SIG-M5 (cell line): Measurements from ENCODE around the gene TBC1D3B.
"Not testable (repeated sequence)": the region's sequence is repeated elsewhere in the genome, so short reads cannot be mapped to it uniquely, and the experiment has no call there.

Source experiments
- DNase-seq: peaks from one replicate; lab custom pipeline; 2025; lab: John Stamatoyannopoulos, UW

Gene TBC1D3B

DNA sequence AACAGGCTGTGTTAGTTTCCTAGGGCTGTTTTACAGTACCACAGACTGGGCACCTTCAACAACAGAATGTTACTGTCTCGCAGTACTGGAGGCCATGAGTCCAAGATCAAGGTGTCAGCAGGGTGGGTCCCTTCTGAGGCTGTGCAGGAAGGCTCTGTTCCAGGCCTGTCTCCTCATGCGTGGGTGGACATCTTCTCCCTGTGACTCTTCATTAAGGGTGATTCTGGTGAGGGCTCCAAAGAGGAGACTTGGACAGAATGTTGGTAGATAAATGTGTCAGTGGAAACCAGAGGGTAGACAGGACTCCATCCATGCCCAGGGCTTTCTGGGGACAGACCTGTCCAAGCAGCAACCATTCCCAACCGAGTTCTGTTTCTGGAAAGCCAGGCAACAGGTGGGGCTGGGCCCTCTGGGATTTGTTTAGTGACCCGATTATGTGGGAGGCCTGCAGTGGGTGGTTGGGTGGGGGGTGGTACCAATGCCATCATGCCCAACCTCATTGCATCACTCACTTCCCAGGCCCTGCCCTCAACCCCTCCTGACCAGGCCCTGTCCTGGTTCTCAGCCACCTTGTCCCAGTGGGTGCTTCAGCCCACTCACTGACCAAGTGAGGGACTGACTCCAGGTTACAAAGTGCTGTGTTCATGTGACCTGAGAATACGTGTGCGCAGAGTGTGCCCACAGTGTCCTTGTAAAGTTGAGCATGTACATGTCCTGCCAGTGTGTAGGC is 5.2 kb upstream of the TBC1D3B start:
- not testable (repeated sequence) for DNase-seq

DNA sequence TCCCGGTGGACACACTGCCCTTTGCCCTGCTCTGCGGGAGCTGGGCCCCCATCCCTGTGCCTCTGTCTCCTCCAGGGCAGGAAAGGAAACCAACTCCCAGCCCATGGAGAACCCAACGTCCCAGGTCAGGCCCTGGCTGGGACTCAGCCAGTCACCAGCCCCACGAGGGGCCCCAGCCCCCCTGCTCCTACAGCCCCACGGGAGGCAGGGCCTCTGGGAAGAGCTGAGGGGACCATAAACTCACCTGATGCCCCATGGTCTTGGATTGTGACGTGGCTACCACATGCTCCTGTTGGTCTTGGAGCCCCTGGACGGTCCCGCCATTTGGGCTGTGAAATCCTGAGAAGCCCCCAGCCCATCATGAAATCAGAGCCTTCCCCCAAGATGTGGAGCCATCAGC is 7.6 kb downstream of the TBC1D3B start:
- DNase-seq = not testable (repeated sequence)

DNA sequence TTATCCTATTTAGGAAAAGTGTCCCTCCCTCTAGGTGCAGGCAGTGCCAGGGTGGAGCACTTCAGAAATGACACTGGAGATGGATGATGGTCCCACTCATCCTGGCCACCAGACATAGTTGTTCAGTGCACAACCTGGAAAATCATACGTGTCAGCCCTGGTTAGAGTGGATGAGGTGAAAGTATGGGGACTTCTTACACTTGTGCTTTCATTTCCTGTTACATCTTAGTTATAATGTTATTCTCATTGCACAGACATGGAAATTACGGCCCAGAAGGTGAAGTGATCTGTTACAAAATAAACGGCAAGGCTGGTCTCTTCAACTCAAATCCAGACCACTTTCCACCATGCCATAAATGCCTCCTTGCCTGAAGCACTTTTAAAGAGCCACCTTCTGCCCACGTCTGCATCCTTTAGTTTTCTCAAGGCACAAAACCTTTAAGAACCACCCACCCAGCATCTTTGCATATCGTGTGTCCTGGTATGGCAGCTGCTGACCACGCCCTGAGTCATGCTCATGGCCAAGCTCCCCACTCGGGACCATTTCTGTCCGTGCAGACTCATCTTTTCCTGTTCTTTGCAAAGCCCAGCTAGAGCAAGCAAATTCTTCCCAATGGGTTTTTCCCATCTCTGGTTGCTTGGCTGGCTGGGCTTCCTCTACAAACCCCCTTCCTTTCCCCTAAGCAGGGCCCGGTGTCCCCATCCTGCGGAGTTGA is 22.4 kb downstream of the TBC1D3B start:
- no peak for DNase-seq

DNA sequence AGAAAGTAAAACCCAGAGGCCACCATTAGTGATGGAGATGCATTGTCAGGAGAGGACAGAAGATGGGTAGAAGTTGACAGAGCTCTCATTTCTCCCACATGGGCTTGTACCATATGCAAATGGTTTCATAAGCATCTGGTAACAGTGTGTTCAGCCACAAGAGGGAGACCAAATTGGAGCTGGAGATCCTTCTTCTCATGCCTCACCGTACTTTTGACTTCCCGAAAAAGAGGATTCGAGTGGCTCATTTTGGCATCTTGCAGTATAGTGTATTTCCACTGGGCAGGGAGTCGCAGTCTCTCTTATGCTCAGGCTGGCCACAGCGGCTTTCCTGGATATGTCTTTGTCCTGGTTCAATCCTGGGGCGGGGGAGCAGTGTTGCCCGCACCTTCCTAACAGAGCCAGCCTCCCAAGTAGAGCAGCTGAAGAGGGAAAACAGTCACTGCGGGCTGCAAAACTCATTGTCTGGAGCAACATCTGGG is 23.8 kb downstream of the TBC1D3B start:
- DNase-seq = no peak

DNA sequence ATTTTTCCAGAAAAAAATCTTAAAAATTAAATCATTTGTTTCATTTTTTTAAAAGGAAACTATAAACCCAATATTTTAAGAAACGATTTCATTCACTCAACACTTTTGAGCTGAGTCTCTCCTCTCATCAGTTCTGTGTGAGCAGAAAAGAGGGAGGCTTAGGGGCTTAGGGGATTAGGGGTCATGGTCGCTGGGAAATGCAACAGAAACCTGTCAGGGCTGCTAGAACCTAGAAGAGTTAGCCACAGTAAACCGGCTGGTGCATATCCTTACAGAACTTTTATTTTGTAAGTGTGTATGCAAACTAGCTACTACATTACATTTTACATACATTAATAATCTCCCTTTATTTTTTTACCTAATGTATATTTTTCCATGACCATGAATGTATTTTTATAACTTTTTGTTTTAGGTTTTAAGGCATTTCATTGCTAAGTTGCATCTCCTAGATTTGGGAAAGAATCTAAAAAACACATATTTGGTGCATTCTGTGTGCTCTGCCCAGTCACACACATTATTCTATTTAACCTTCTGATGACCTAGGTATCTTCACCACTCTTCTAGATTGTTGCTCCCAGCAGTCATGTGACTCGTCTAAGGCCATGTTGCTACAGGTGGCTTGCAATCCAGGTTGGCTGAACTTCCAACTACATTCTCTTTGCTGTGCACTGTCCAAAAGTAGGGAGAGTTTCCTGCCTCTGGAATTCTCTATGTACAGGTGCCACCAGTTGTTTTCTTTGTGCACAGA is 24.4 kb downstream of the TBC1D3B start:
- no peak for DNase-seq

DNA sequence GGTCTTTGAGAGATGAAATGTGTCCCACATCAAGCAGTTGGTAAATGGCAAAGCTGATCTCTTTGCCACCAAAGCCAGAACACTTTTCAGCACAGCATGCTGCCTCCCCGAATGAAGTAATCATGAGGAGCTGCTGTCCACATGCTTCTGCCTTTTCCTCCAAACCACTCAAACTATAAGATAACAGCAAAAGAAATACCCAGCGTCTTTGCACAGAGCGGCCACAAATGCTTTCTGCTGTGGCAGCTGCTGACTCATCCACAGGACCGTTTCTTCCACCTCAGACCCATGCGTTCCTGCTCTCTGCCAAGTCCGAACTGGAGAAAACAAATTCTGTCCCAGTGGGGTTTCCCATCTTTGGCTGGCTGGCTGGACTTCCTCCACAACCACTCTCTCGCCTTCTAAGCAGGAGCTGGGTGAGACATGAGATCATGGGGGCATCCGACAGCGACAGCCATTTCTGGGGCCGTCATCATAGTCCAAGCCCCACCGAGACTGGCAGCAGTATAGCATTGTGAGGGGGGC is 27.1 kb downstream of the TBC1D3B start:
- no peak for DNase-seq

DNA sequence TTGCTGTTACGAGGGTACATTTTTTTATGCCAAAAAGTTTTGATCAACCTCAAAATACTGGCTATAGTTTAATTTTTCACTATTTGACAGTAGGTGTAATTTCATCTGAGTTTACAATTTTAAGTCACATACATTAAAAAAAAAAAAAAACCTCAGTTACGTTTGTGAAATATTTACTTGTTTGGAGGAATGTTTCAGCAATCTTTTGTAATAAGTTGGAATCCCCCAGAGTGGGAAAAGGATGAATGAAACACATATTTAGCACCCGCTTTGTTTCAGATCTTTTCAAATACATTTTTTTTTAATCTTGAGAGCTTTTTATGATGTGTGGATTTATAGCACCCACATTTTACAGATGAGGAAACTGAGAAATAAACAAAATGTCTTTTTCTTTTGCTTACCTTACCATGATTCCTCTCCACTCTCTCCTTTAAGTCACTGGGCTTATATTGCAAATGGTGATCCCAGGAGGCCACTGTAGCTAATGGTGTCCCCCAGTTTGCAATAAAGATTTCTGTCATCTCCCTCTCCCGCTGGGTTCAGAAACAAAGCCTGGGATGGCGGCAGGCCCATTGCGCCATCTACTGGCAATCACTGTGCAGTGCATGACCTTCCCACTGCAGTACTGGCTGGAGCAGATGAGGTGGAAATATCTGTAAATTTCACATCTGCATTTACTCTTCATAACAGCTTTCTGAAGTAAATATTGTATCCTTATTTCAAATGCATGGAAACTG is 27.7 kb downstream of the TBC1D3B start:
- no peak for DNase-seq

DNA sequence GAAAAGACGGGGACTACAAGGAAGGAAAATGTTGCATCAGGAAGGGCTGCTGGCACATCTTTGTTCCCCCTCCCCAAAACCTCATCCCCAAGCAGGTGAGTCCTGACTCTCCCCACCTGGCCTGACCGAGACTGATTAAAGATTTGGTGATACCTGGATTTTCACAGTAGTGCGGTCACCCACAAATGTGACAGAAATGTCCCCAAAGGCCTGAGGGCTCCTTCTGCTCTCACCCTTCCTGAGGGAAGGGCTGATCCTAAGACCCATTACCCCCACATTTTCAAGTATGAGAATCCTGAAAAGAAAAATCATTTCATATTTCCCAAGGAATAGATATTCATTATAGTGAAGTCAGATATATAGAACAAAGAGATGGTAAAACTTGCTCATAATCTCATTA is 28.8 kb downstream of the TBC1D3B start:
- DNase-seq = no peak

DNA sequence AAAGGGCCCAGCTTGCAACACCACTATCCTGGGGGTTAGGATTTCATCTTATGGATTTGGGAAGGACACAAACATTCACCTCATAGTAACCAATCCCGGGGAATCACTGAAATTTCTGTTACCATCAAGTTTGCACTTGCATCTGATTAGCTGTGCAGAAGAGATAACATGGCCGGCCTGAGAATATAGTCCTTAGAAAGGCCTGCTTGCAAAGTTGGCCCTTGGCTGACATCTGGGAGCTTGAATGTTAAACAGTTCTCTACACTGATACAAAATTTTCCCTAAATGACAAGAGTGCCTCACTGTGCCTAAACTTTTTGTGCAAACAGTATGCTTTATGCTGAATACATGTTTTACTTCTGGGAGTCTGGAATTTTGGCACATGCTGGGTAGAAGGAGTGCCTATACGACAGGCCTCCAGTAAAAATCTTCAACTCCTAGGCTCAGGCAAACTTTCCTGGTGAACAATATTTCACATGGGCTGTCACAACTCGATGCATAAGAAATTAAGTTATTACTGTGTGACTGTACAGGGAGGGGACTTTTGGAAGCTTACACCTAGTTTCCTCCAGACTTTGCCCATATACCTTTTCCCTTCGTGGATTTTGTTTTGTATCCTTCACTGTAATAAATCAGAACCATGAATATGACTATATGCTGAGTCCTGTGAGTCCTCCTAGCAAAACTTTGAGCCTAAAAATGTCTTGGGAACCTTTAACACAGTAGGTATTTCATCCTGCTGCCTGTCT is 31.3 kb downstream of the TBC1D3B start:
- DNase-seq = no peak

DNA sequence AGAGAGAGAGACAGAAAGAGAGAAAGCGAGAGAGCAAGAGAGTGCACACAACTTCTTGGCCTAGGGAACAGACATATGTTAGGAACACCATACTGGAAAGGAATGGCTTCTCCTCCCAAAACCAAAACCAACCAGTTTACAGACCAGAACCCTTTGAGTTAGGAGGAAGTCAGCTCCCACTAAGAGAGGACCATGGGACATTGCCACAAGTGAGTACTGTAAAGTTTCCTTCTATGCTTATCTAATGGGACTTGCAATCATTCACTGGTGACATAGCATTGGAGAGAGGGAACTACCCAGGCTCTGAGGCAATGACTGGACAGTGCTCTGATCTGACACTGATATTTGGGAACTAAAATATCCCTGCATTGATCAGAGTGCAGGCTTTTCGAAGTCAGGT is 32.4 kb downstream of the TBC1D3B start:
- no peak for DNase-seq

DNA sequence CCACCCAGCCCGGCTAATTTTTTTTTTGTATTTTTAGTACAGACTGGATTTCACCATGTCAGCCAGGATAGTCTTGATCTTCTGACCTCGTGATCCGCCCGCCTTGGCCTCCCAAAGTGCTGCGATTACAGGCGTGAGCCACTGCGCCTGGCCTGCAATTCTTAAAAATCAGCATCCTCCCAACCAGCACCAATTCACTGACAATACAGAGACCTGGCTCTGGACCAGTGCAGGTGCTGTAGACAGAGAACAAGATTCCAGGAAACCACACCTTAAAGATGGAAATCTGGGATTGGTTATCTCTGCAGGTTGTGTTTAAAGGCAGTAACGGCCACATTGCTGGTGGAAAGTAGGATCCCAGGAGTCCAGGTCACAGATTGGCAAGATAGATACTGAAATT is 33.6 kb downstream of the TBC1D3B start:
- no peak for DNase-seq

DNA sequence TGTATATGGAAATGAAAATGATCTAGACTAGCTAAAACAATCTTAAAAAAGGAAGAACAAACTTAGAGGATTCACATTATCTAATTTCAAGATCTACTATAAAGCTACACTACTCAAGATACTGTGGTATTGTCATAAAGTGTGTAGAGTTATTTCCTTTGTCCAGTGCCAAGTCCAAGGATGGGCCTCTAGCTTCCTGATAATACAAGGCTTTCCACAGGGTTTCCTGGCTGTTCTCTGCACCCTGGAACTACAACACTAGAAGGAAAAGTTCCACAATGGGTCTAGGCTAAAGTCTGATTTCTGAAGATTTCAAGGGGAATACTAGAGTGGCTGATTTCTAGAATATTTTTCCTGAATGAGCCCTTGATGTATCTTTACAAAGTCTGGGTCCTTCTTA is 34.2 kb downstream of the TBC1D3B start:
- no peak for DNase-seq

DNA sequence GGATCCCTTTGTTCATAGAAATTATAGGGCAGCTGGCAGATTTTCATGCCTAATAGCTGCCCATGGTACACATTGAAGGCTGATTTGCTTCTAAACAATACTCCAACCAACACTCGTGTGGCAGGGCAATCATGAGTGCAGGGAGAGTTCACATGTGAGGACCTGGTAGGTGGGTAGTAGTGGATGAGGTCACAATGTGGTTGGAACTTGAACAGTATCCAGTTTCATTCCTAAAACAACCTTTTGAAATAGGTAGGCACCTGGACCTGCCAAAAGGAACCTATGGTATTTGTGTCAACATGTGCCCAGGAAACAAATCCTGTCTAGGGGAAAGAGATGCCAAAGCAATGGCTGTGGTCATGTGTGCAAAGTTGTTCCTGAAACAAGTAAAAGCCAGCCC is 40.0 kb downstream of the TBC1D3B start:
- DNase-seq = no peak

DNA sequence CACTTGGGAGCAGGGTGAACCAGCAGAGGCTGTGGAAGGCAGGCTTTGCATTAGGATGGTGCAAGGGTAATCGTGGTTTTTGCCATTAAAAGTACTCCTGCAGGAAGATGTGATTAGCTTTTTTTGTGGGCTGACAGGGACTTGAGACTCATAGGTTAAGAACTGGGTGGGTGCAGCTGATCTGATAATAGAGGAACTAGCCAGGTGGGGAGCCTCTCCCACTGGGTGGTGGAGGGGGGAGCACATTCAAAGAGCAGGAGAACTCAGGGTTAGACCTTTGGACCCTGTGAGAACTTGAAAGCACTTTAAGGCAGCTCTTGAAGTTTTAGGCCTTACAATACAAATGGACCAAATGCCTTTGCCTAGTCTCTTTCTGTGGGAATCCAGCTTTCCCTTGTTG is 40.4 kb downstream of the TBC1D3B start:
- DNase-seq = no peak

DNA sequence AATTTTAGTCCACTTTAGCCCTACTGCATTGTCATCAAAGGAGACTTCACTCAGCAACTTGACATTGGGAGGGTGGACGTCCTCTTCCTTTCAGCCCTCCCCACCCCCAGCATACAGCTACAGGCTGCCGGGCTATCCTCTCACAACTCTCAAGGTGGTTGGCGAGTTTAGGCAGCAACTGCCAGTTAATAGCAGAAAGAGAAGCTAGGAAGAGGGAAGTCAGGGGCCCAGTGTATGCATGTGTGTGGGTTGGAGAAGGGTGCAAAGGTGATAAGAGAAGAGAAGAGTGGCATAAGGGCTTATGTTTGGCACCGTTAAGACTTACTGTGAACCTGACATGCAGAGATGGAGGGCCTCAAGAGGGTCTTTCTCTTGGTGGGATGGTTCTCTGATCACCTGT is 41.0 kb downstream of the TBC1D3B start:
- no peak for DNase-seq

DNA sequence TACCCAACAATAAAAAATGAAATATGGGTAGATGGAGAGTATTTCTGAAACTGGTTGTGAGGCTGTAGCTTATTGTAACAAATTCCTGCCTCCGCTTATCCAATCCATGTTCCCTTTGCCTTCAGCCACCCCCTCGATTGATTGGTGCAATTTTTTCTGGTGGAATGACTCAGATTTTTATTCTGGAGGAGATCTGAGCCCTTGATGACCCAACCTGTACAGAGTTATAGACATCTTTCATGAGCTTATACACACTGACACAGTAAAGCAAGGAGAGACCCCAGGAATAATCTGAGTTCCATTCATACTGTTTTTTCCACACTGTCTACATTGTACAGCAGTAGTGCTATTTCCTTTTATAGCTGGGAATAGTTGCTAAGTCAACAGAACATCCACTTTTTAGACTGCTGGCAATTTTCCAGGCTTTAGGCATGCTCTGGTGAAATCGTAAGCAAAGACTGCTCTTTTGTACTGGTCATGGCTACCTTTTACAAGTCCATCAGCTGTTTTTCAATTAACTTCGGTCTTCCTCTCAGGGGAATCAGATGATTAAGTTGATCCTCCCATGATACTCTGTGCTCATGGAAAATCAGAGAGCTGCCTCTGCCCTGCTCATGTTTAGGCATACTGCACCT is 42.7 kb downstream of the TBC1D3B start:
- no peak for DNase-seq

DNA sequence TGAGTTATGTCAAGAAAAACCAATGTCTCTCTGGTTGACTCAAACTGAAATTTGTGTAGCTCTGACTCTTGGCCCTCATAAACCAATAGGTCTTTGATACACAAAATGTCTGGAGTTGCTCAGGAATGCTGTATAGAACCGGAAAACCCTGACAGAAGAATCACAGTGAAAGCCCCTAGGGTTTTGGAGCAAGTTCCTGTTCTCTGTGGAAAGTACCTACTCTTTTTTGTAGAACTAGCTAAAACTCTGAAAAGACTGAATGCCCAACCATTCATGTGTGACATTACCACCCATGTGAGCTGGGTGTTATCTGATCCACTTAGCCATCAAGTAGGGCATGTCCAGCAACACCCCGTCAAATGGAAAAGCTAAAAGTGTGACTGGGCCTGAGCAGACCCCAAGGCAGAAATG is 44.0 kb downstream of the TBC1D3B start:
- no peak for DNase-seq

DNA sequence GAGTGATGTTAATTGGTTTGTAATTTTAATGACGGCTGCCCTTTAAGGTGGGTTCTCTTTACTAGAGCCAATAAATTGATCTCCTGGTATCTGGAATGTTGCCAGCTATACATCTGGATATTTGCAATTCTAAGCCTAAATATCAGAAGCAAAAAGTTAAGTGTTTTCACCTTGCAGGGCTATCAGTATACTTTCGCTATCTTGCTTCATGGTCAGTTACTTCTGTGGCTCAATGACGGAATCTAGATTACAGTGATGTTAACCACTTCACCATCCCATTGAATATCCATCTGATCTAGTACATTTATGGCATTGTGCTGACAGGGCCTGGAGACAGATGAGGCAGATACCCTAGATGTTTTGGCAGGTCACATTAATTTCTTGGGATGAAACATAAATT is 44.5 kb downstream of the TBC1D3B start:
- no peak for DNase-seq

DNA sequence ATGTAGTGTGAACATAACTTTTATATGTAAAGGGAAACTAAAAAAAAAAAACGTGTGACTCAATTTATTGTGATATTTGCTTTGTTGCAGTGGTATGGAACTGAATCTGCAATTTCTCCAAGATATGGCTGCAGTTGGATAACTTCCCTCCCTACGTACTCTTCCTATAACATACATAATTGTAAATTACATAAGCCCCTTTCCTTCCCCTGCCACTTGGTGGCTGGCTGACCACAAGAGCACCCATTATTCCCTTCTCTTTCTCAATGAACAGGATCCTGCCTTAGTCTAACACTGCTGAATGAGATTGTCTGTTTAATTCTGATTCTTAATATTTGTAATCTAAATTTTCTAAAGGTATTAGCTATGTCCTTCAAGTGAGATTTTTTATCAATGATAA is 45.0 kb downstream of the TBC1D3B start:
- DNase-seq = no peak

DNA sequence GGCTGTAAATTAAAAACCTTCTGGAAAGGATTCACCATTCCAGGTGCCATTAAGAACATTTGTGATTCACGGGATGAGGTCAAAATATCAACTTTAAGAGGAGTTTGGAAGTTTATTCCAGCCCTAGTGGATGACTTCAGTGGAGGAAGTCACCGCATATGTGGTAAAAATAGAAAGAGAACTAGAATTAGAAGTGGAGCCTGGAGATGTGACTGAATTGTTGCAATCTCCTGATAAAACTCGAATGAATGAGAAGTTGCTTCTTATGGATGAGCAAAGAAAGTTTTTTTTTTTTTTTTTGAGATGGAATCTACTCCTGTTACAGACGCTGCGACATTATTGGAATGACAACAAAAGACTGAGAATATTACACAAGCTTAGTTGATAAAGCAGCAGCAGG is 46.1 kb downstream of the TBC1D3B start:
- no peak for DNase-seq

DNA sequence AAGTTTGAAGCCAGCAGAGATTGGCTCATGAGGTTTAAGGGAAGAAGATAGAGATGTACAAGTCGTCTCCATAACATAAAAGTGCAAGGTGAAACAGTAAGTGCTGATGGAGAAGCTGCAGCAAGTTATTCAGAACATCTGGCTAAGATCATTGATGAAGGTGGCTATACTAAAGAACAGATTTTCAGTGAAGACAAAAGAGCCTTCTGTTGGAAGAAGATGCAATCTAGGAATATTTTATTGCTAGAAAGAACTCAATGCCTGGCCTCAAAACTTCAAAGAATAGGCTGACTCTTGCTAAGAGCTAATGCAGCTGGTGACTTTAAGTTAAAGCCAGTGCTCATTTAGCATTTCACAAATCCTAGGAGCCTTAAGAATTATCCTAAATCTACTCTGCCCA is 46.8 kb downstream of the TBC1D3B start:
- no peak for DNase-seq
